Measurements from ENCODE around the gene KLK12. TPM values are rescaled to one million over a fixed set of nuclear protein-coding genes. Genes with fewer than 3 reads are reported as not detected.

Gene KLK12
- total and polyA plus RNA-seq, 2 donors (not counting 3 experiments of a cell fraction or from before 2014, with no cell fraction given) = not detected

DNA sequence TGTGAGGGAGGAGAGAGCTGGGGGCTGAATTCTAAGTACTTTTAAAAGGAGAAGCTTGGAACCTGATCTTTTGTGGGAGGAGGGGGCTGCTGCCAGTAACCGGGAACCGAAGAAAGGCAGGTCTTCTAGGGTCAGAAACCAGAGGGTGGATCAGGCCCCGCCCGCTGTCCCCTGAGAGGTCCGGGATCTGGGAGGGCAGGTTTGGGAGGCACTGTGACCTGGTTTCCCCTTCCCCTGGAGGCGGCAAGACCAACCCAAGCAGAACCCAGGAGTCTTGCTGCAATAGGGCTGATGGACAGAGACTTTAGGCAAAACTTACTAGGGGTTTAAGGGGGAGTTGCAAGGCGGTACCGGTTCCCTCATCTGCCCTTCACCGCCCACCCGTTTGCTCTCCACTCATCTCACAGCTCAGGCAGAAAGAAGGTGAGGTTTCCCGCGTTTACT, 32.7 kb downstream of the KLK12 start:
- dilution Hi-C loops (cut with MboI; ENCODE audit: extremely low pct_ligation_motif_present, low sequenced_read_pairs) (no loop called here), intact Hi-C loops (cut with micrococcal nuclease) (no loop called here)
- no peak for DNase-seq (ENCODE audit: low read depth, low spot score)
- Histone ChIP-seq H4K20me1 (replicated peaks; ENCODE audit: control insufficient read depth, extremely low read depth, insufficient read depth, low read length) (no peaks in the 10 kb centered on the region), H3K4me1 (ENCODE audit: control insufficient read depth, extremely low read depth, insufficient read depth, low read length) (no peaks in the 10 kb centered on the region), H3K79me2 (ENCODE audit: control insufficient read depth, insufficient read depth, low read length) (no peaks in the 10 kb centered on the region), H3K27me3 (ENCODE audit: control insufficient read depth in 2 of 2, insufficient read depth in 2 of 2, low read length in 2 of 2) (no peaks in the 10 kb centered on the region), H3K9me1 (replicated peaks; ENCODE audit: control insufficient read depth, extremely low read depth, insufficient read depth, low read length) (no peaks in the 10 kb centered on the region), H3K4me3 (replicated peaks in 1 of 3; ENCODE audit: insufficient read depth in 1 of 3, low read depth in 1 of 3, low read length in 3 of 3) (no peak overlapping the region), H3K36me3 (ENCODE audit: control insufficient read depth in 2 of 2, extremely low read depth in 1 of 2, insufficient read depth in 2 of 2, low read length in 2 of 2) (no peaks in the 10 kb centered on the region), H3K9ac (replicated peaks; ENCODE audit: extremely low read depth, insufficient read depth, low read length) (no peak overlapping the region), H3K27ac (ENCODE audit: insufficient read depth, low read depth, low read length) (no peak overlapping the region), H3K4me2 (ENCODE audit: insufficient read depth, low read length) (no peak overlapping the region), H2AFZ (ENCODE audit: low read depth, low read length) (no peak overlapping the region), H3K9me3 (replicated peaks; ENCODE audit: control insufficient read depth, insufficient read depth, low read length) (no peaks in the 10 kb centered on the region)
- FAIRE-seq = no peak
- TF ChIP-seq FOS (IDR thresholded peaks at IDR 0.05; ENCODE audit: borderline replicate concordance, insufficient read depth, low read length) (no peak), GATA2 (IDR thresholded peaks at IDR 0.05; ENCODE audit: insufficient read depth, insufficient read length, low read depth, low read length) (no peak), POLR2A (IDR thresholded peaks at IDR 0.05; ENCODE audit: low read depth, low read length) (no peak), EZH2 (IDR thresholded peaks at IDR 0.05; ENCODE audit: borderline replicate concordance, low read depth, low read length, severe bottlenecking) (no peak), POLR2AphosphoS5 (IDR thresholded peaks at IDR 0.05; ENCODE audit: insufficient read depth, low read depth, low read length) (no peak), JUN (IDR thresholded peaks at IDR 0.05; ENCODE audit: borderline replicate concordance, insufficient read depth, insufficient read length, low read depth) (no peak), MYC (IDR thresholded peaks at IDR 0.05; ENCODE audit: low read depth, low read length) (no peak)
- TF ChIP-seq, protein P1, sequence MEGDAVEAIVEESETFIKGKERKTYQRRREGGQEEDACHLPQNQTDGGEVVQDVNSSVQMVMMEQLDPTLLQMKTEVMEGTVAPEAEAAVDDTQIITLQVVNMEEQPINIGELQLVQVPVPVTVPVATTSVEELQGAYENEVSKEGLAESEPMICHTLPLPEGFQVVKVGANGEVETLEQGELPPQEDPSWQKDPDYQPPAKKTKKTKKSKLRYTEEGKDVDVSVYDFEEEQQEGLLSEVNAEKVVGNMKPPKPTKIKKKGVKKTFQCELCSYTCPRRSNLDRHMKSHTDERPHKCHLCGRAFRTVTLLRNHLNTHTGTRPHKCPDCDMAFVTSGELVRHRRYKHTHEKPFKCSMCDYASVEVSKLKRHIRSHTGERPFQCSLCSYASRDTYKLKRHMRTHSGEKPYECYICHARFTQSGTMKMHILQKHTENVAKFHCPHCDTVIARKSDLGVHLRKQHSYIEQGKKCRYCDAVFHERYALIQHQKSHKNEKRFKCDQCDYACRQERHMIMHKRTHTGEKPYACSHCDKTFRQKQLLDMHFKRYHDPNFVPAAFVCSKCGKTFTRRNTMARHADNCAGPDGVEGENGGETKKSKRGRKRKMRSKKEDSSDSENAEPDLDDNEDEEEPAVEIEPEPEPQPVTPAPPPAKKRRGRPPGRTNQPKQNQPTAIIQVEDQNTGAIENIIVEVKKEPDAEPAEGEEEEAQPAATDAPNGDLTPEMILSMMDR (IDR thresholded peaks at IDR 0.05; ENCODE audit: extremely low read depth in 1 of 2, insufficient read depth in 1 of 2, low read depth in 1 of 2, low read length in 2 of 2) = no peak
- TF ChIP-seq, protein P2, sequence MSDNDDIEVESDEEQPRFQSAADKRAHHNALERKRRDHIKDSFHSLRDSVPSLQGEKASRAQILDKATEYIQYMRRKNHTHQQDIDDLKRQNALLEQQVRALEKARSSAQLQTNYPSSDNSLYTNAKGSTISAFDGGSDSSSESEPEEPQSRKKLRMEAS (IDR thresholded peaks at IDR 0.05; ENCODE audit: insufficient read depth, insufficient read length) = no peak
- no TSS peak for BruUV-seq (replicated peaks)
- CTCF ChIA-PET = interaction anchor here (1.0 kb wide), 1 partner anchor 19 kb away, joined by 3 read pairs; no protein-coding TSS in a partner anchor
- POLR2A ChIA-PET = no interaction called here

All from endothelial cell of umbilical vein (primary cell).